ENCODE results near the gene MSRB2. TPM values are rescaled to one million over a fixed set of nuclear protein-coding genes. Genes with fewer than 3 reads are reported as not detected.

Gene MSRB2
- total and polyA plus RNA-seq, 2 experiments from 2014 or later, result 9.5 to 34.6 TPM

- H4K20me1 ChIP-seq (replicated peaks; ENCODE audit: insufficient read depth), result no peaks in the 10 kb centered on the region
- peaks cover 6% of the 10 kb centered on the region; the same call in 1 of the 3 replicates for H3K36me3 Mint-ChIP-seq (ENCODE audit: low read depth)
- no peak for ATAC-seq
- H3K27ac Mint-ChIP-seq, result no peak overlapping the region
- no peaks in the 10 kb centered on the region for H3K4me1 Mint-ChIP-seq
- no peaks in the 10 kb centered on the region for H3F3A ChIP-seq (replicated peaks; ENCODE audit: low read depth)
- no peaks in the 10 kb centered on the region for H3K79me2 ChIP-seq (replicated peaks; ENCODE audit: insufficient read depth)
- no peaks in the 10 kb centered on the region for H3K9me2 ChIP-seq (ENCODE audit: insufficient read depth)
- H3K4me1 ChIP-seq (ENCODE audit: insufficient read depth), result no peaks in the 10 kb centered on the region
- H3K4me3 ChIP-seq, result no peak overlapping the region
- H3K27me3 Mint-ChIP-seq (ENCODE audit: insufficient read depth, low read depth, poor library complexity), result peaks cover 7% of the 10 kb centered on the region
- no peak for DNase-seq (ENCODE audit: low spot score)
- H3K4me3 Mint-ChIP-seq, result no peak overlapping the region
- H3K4me2 ChIP-seq, result no peak overlapping the region
- no peaks in the 10 kb centered on the region for H3K36me3 ChIP-seq (ENCODE audit: insufficient read depth)
- no peak for TF ChIP-seq EZH2phosphoT487 (IDR thresholded peaks at IDR 0.05; ENCODE audit: unreplicated experiment)
- TF ChIP-seq CREB1 (CRISPR knock-in tag; IDR thresholded peaks at IDR 0.05; ENCODE audit: low read depth), result no peak
- TF ChIP-seq JUNB (IDR thresholded peaks at IDR 0.05; ENCODE audit: unreplicated experiment), result no peak
- no peak for TF ChIP-seq EZH2 (IDR thresholded peaks at IDR 0.05; ENCODE audit: low read depth, unreplicated experiment)
- TF ChIP-seq POLR2AphosphoS5 (IDR thresholded peaks at IDR 0.05; ENCODE audit: low read depth), result no peak
- TF ChIP-seq ZNF331 (CRISPR knock-in tag; IDR thresholded peaks at IDR 0.05; ENCODE audit: low read depth), result no peak
- TF ChIP-seq ZNF462 (CRISPR knock-in tag; IDR thresholded peaks at IDR 0.05), result no peak
- TF ChIP-seq ETS1 (IDR thresholded peaks at IDR 0.05), result no peak
- no peak overlapping the region for H2AFZ ChIP-seq
- H3K27ac ChIP-seq (ENCODE audit: low read depth), result no peak overlapping the region
- H3K9me3 Mint-ChIP-seq, result no peaks in the 10 kb centered on the region
- no peaks in the 10 kb centered on the region for H3K27me3 ChIP-seq (ENCODE audit: insufficient read depth)
These were observed 24.9 kb downstream of the MSRB2 start for GRCh38 chr10:23120001-23120934.
